Loucy (cell line): ENCODE results near the gene C8B.

Experiments
- H2AFZ ChIP-seq: fragments of 200-600 bp; sonication (generic); 2 replicates; pipeline ENCODE4 v1.6.0; 2016; ENCODE audit warnings: antibody characterized with exemption, mild to moderate bottlenecking, low read length, moderate library complexity
- H3F3A ChIP-seq: fragments of 200-600 bp; 2 replicates; pipeline ENCODE4 v1.6.0; 2016; ENCODE audit warnings: antibody characterized with exemption, low read depth, mild to moderate bottlenecking
- H3K27me3 ChIP-seq: fragments of 200-600 bp; sonication (generic); 2 replicates; pipeline ENCODE4 v1.6.1; 2014; ENCODE audit warnings: low read length, mild to moderate bottlenecking; ENCODE audit not compliant: insufficient read depth, poor library complexity, severe bottlenecking
- H3K36me3 ChIP-seq: fragments of 200-600 bp; sonication (generic); 2 replicates; pipeline ENCODE4 v1.6.1; 2016; ENCODE audit warnings: low read length; ENCODE audit not compliant: insufficient read depth
- H3K4me1 ChIP-seq: fragments of 200-600 bp; sonication (generic); 2 replicates; pipeline ENCODE4 v1.5.1; 2014; ENCODE audit warnings: low read length, mild to moderate bottlenecking; ENCODE audit not compliant: insufficient read depth, poor library complexity, severe bottlenecking
- H3K4me2 ChIP-seq: fragments of 200-600 bp; sonication (generic); 2 replicates; pipeline ENCODE4 v1.6.0; 2014; ENCODE audit warnings: antibody characterized with exemption, low read length, low read depth, mild to moderate bottlenecking; ENCODE audit not compliant: poor library complexity, severe bottlenecking
- H3K4me3 ChIP-seq: fragments of 200-600 bp; sonication (generic); 2 replicates; pipeline ENCODE4 v1.5.1; 2014; ENCODE audit warnings: low read length, mild to moderate bottlenecking, mixed read lengths; ENCODE audit not compliant: poor library complexity, severe bottlenecking
- H3K79me2 ChIP-seq: fragments of 200-600 bp; sonication (generic); 2 replicates; pipeline ENCODE4 v1.6.1; 2014; ENCODE audit warnings: low read length; ENCODE audit not compliant: insufficient read depth
- H3K9ac ChIP-seq: fragments of 200-600 bp; sonication (generic); 2 replicates; pipeline ENCODE4 v1.6.0; 2014; ENCODE audit warnings: mild to moderate bottlenecking, low read depth, low read length, moderate library complexity; ENCODE audit not compliant: poor library complexity, severe bottlenecking
- H3K9me2 ChIP-seq: fragments of 200-600 bp; sonication (generic); replicated peaks from 2 replicates; pipeline ENCODE4 v1.6.1; 2016; ENCODE audit warnings: low read depth, low read length, mixed read lengths
- H3K9me3 ChIP-seq: fragments of 200-600 bp; sonication (generic); 2 replicates; pipeline ENCODE4 v1.6.1; 2014; ENCODE audit warnings: mild to moderate bottlenecking, antibody characterized with exemption, low read length, low read depth; ENCODE audit not compliant: insufficient read depth
- H4K20me1 ChIP-seq: fragments of 200-600 bp; sonication (generic); 2 replicates; pipeline ENCODE4 v1.6.0; 2014; ENCODE audit warnings: antibody characterized with exemption, low read length, mild to moderate bottlenecking; ENCODE audit not compliant: insufficient read depth, poor library complexity, severe bottlenecking
- CTCF ChIP-seq: fragments of 200-600 bp; sonication (generic); conservative IDR thresholded peaks from 2 replicates; pipeline ENCODE4 v1.5.1; 2014; ENCODE audit warnings: mild to moderate bottlenecking, antibody characterized with exemption, low read length
- EZH2phosphoT487 ChIP-seq: fragments of 200-600 bp; IDR thresholded peaks from 2 replicates; pipeline ENCODE4 v1.6.1; 2018; ENCODE audit warnings: antibody characterized with exemption, mild to moderate bottlenecking, moderate library complexity, borderline replicate concordance

The C8B gene

GRCh38 chr1:56924116-56924515, 41.7 kb downstream of the C8B start:
- Histone ChIP-seq H3F3A (no peaks in the 10 kb centered on the region), H3K4me1 (no peaks in the 10 kb centered on the region), H3K79me2 (no peaks in the 10 kb centered on the region), H3K9me3 (no peaks in the 10 kb centered on the region), H3K36me3 (no peaks in the 10 kb centered on the region), H2AFZ (no peak overlapping the region), H3K27me3 (no peaks in the 10 kb centered on the region), H3K9ac (no peak overlapping the region), H3K9me2 (no peaks in the 10 kb centered on the region), H4K20me1 (no peaks in the 10 kb centered on the region), H3K4me2 (no peak overlapping the region), H3K4me3 (no peak overlapping the region)
- TF ChIP-seq EZH2phosphoT487 (no peak), CTCF (no peak)

DNA sequence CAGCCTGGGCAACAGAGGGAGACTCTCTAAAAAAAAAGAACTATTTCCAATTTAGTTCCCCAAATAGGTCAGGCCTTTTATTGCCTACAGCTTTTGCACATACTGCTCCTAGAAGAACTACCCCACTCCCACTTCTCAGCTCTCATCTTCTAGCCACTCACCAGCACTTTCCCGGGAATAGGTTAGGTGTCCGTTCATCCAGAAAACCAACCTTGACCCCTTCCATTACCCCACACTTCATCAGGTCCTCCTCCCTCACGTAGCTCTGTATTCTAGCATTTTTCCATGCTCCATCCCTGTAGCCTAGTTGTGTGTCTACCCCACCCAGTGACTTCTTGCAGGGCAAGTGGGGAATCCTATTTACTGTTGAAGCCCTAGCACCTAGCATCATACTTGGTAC, 42.6 kb downstream of the C8B start:
- Histone ChIP-seq H3K4me1 (no peaks in the 10 kb centered on the region), H3K9me2 (no peaks in the 10 kb centered on the region), H3K9ac (no peak overlapping the region), H4K20me1 (no peaks in the 10 kb centered on the region), H3K9me3 (no peaks in the 10 kb centered on the region), H3K27me3 (no peaks in the 10 kb centered on the region), H3K4me3 (no peak overlapping the region), H3K79me2 (no peaks in the 10 kb centered on the region), H2AFZ (no peak overlapping the region), H3K36me3 (no peaks in the 10 kb centered on the region), H3F3A (no peaks in the 10 kb centered on the region), H3K4me2 (no peak overlapping the region)
- TF ChIP-seq EZH2phosphoT487: no peak
- no peak for TF ChIP-seq CTCF

- Histone ChIP-seq H3K36me3 (no peaks in the 10 kb centered on the region), H3K27me3 (no peaks in the 10 kb centered on the region), H3K9me2 (no peaks in the 10 kb centered on the region), H4K20me1 (no peaks in the 10 kb centered on the region), H3K9me3 (no peaks in the 10 kb centered on the region), H3K79me2 (no peaks in the 10 kb centered on the region), H3F3A (no peaks in the 10 kb centered on the region), H3K9ac (no peak overlapping the region), H2AFZ (no peak overlapping the region), H3K4me2 (no peak overlapping the region), H3K4me3 (no peak overlapping the region), H3K4me1 (no peaks in the 10 kb centered on the region)
- TF ChIP-seq EZH2phosphoT487 (no peak), CTCF (no peak)
These were observed 43.3 kb downstream of the C8B start for GRCh38 chr1:56922507-56922906.
